Stimulated activated CD4-positive, alpha-beta T cell treated with anti-CD3 and anti-CD28 coated beads, Interleukin-4, amount 100 ng/mL, for 4 hours (primary cell): Measurements from ENCODE around the gene MYO1C.
"Not testable (repeated sequence)": the region's sequence is repeated elsewhere in the genome, so short reads cannot be mapped to it uniquely, and the experiment has no call there.

Experiments used
- DNase-seq, 2 experiments: peaks; one replicate each; pipeline ENCODE4 v3.0.0-alpha.2; 2020

MYO1C gene

GRCh38 chr17:1418476-1418875 is 74.0 kb downstream of the MYO1C start:
- not testable (repeated sequence) for DNase-seq

GRCh38 chr17:1416414-1416813 is 76.1 kb downstream of the MYO1C start:
- no peak for DNase-seq

- no peak for DNase-seq
Measured at GRCh38 chr17:1414634-1415033, 77.9 kb downstream of the MYO1C start.
